GM19239 (cell line): ENCODE measurements around the gene CAMTA1.
"Not testable (repeated sequence)": the region's sequence is repeated elsewhere in the genome, so short reads cannot be mapped to it uniquely, and the experiment has no call there.

ENCODE experiments used
- DNase-seq: peaks from one replicate; pipeline ENCODE4 v3.0.0; 2011; ENCODE audit warnings: low spot score; ENCODE audit not compliant: insufficient read length
- FAIRE-seq: peaks from 2 replicates; lab custom pipeline; 2011; peaks lifted over from hg19 to GRCh38; lab: Jason Lieb, UNC

Gene CAMTA1

DNA sequence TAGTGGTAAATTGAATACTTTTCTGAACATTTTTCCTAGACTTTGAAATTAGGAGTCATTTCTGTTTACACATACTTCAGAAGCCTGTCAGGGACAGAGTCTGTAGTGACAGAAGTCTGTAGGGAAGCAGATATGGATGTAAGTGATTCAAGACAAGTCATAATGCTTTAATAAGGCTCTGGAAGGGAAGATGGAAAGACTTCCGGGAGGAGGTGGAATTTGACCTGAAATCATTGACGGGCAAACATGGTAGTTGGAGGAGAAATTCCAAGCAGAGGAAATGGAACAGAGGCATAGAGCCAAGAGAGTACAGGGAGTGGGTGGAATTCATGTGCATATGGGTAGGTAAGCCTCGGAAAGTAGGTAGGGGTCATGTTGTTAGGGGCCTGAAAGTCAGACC lies 22.5 kb downstream of the CAMTA1 start:
- no peak for FAIRE-seq
- no peak for DNase-seq

- DNase-seq: no peak
- FAIRE-seq: no peak
Observed at GRCh38 chr1:6809461-6809860, 24.2 kb downstream of the CAMTA1 start.

DNA sequence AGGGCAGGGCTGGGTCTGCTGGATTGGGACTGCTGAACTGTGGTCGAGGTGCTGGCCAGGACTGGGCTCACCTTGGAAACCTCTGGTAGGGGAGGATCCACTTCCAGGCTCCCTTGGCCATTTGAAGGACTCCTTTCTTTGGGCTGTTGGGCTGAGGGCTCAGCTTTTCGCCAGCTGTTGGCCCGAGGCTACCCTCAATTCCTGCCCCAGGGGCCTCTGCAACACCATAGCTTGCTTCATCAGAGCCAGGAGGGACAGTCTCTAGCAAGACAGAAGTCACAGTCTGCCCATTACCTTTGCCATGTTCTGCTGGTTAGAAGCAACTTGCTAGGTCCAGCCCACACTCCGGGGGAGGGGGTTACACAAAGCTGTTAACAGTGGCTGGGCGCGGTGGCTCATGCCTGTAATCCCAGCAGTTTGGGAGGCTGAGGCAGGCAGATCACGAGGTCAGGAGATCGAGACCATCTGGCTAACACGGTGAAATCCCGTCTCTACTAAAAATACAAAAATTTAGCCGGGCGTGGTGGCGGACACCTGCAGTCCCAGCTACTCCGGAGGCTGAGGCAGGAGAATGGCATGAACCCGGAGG lies 25.0 kb downstream of the CAMTA1 start:
- not testable (repeated sequence) for FAIRE-seq, DNase-seq

- no peak for DNase-seq
- FAIRE-seq: no peak
Observed at GRCh38 chr1:6811583-6811982, 26.3 kb downstream of the CAMTA1 start.

- DNase-seq (no peak), FAIRE-seq (no peak)
Observed at GRCh38 chr1:6813165-6813564, 27.9 kb downstream of the CAMTA1 start.

DNA sequence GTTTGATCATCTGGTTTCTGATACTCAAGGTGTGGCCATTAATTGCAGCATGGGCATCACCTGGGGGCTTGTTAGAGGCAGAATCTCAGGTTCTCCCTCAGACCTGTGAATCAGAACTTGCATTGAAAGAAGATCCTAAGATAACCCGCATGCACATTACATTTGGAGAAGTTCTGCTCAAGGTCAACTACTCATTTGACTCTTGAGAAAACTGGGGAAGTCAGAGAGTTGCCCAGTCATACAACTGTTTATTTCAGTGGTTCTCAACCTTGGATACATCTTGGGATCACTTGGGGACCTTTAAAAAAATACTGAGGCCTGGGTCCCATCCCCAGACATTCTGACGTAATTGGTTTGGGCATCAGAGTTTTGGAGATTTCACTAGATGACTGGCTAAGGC lies 30.5 kb downstream of the CAMTA1 start:
- FAIRE-seq (no peak), DNase-seq (no peak)

- FAIRE-seq: peak; percentile 40
- no peak for DNase-seq
Observed at GRCh38 chr1:6819246-6820040, 34.2 kb downstream of the CAMTA1 start.

DNA sequence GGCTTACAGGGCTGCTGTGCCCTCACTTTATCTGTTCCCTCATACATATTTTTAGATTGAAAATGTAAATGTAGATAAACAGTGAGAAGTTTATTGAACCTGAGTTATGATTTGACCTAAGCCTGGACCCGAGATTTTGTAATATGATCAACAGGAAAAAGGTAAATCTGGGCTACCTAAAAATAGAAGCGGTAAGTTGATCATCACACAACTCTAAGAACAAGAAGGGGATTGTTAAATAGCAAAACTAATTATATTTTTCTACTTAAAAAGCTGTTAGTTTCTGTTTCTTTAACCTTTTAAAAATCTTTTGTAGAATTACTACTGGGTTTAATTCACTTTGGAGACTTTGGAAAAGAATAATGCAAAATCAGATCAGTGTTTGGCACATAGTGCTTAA lies 35.6 kb downstream of the CAMTA1 start:
- DNase-seq (no peak), FAIRE-seq (peak; percentile 86)

DNA sequence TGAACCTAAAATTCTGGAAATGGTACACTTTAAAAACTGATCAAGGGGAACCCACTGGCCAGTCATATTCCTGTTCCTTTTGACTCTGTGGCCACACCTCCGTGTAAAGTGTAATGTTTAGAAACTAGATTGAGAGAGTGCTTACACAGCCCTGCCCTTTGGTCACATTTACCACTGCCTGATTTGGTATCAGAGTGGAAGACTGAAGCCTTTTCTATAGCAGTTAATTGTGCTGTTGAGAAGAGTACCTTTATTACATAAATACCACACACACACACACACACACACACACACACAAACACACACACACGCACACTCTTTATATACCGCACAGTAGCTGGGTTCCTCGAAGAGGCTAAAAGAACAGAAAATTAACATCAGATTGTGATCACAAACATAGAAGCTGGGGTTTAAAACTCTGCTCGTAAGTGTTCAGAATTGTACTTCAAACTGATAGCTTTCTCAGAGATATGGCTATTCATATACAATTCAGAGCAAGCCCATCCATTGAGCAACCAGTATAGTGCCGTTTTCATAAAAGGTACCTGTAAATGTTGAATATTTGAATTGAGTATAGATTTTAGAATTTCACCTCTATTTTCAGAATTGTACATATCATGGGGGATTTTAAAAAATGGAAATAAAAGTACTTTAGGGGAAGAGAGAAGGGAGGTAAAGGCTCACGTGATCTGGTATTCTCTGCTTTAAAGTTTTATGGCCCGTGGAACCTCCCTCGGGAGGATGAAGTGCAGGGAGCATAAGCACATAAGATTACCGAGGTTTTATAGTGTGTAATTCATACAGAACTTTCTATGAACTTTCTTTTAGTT lies 37.5 kb downstream of the CAMTA1 start:
- FAIRE-seq: peak; percentile 98
- peak; percentile 19 for DNase-seq

GRCh38 chr1:6823793-6824192 lies 38.5 kb downstream of the CAMTA1 start:
- FAIRE-seq (peak; percentile 78), DNase-seq (no peak)

- FAIRE-seq (no peak), DNase-seq (no peak)
Observed at GRCh38 chr1:6824665-6825368, 39.6 kb downstream of the CAMTA1 start.

DNA sequence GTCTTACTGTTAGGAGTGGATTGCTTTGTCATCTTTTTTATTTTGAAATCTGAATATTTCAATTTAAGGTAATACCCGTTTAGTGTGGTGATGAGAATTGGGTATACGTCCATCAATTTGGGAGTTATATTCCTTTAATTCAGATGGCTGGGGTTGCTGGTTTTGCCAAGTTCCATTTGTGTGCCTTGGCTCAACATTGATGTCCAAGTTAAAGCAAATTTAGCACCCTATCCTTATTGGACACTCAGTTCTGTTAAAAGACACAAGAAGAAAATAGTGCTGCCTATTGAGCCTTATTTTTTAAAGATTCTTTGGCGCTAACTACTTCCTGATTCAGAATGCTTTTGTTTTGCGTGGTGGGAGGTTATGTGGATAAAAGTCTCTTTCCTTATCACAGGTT lies 40.6 kb downstream of the CAMTA1 start:
- DNase-seq: no peak
- peak; percentile 63 for FAIRE-seq

- no peak for FAIRE-seq
- no peak for DNase-seq
Observed at GRCh38 chr1:6827079-6827478, 41.8 kb downstream of the CAMTA1 start.

DNA sequence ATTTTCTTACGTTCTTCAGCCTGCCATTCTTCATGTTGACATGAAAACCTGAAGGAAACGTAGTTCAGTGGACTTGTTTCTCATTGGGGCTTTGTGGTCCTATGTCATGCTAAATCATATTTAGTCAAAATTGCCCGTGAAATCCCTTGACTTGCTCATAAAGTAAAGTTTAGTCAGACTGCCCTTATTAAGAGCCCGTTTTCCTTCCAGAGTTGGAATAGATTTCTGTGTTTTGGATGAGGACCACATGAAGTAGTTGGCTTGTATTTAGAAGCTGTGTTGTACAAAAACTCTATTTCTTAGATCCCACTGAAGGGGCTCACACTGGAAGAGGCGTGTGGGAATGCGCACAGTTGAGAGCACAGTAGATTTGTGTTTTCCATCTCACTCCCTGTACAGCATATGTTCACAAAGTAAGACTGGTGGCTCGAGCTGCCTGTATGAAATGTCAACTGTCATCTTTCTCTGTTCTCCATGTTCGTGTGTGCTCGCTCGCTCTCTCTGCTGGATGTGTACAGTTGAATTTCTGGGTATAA lies 42.4 kb downstream of the CAMTA1 start:
- FAIRE-seq (no peak), DNase-seq (no peak)

DNA sequence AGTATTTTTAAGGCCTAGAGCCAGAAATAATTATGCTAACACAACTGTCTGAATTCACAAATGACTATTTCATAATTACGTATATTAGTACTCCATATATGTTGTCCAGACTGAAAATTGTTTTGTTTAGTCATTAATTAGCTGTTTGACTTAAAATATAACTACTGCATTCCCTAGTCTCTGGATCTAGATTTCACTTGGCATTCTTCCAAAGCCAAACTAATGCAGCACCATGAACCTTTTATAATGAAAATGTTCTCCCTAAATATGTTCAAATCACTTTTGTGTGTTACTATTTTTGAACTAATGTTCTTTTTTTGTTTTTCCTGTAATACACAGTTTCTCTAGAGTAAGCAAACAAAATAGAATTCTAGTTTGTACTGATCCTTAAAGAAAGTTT lies 46.1 kb downstream of the CAMTA1 start:
- FAIRE-seq (peak; percentile 11), DNase-seq (no peak)

GRCh38 chr1:6832006-6832405 lies 46.8 kb downstream of the CAMTA1 start:
- not testable (repeated sequence) for FAIRE-seq, DNase-seq

- DNase-seq (no peak), FAIRE-seq (peak; percentile 62)
Observed at GRCh38 chr1:6832531-6833188, 47.4 kb downstream of the CAMTA1 start.

DNA sequence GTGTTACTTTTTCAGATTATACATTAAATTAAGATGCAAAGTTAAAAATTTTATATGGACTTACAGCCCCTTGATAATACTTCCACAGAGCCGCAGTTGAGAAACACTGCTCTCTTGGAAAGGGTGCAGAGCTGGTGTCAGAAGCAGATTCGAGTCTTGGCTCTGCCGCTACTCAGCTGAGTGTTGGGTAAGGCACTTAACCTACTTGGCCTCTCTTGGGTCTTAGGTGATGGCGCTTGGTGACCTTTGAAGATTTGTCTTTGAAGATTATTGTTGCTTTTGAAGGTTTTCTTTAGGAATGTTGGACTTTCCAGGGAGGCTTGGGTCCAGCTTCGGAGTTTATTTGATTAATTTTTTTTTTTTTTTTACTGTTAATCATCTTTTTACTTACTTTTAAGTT lies 48.5 kb downstream of the CAMTA1 start:
- FAIRE-seq (no peak), DNase-seq (no peak)

- DNase-seq: no peak
Observed at GRCh38 chr1:6834366-6834765, 49.1 kb downstream of the CAMTA1 start.

DNA sequence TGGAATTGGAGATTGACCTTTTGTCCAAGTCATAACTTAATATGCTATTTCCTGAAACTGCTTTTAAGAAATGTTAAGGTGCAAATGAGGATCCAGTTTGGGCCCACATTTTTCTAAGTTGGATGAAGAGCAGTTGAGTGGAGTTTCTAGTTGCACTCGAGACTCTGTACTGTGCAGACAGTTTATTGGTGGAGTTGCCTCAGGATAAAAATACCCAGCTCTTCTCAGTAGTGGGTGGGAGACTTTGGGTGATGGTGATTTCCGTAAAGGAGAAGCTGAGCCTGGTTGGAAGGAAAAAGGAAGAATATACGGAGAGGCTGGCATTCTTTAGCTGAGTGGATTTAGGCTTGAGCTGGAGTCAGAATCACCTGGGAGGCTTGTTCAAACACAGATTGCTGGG lies 49.9 kb downstream of the CAMTA1 start:
- DNase-seq (no peak), FAIRE-seq (no peak)

More at GRCh38 chr1:6834366-6834765, 49.1 kb downstream of the CAMTA1 start:
- no peak for FAIRE-seq
